GM23248 (cell line): ENCODE data around the gene JAGN1. TPM values are rescaled to one million over a fixed set of nuclear protein-coding genes. Genes with fewer than 3 reads are reported as not detected.
A peak's percentile ranks its signal among the peaks of the same experiment; 100 is the strongest.

Experiments
- DNase-seq: peaks from one replicate; pipeline ENCODE4 v3.0.0-alpha.2; 2015
- H2AFZ ChIP-seq: fragments of 200-600 bp; sonication (generic); 2 replicates; pipeline ENCODE4 v1.6.1; 2016; ENCODE audit warnings: antibody characterized with exemption
- H3F3A ChIP-seq: fragments of 200-600 bp; sonication (generic); 2 replicates; pipeline ENCODE4 v1.6.1; 2016; ENCODE audit warnings: mild to moderate bottlenecking, antibody characterized with exemption, mixed run types; ENCODE audit not compliant: insufficient read depth
- H3K27ac ChIP-seq: fragments of 200-600 bp; sonication (generic); 2 replicates; pipeline ENCODE4 v1.5.1; 2016; ENCODE audit warnings: mild to moderate bottlenecking
- H3K27me3 ChIP-seq: fragments of 200-600 bp; sonication (generic); replicated peaks from 2 replicates; pipeline ENCODE4 v1.6.1; 2016; ENCODE audit warnings: mild to moderate bottlenecking; ENCODE audit not compliant: insufficient read depth
- H3K36me3 ChIP-seq: fragments of 200-600 bp; sonication (generic); 2 replicates; pipeline ENCODE4 v1.6.1; 2016; ENCODE audit warnings: low read depth, mild to moderate bottlenecking
- H3K4me1 ChIP-seq: fragments of 200-600 bp; sonication (generic); 2 replicates; pipeline ENCODE4 v1.6.1; 2016; ENCODE audit warnings: mild to moderate bottlenecking; ENCODE audit not compliant: insufficient read depth
- H3K4me2 ChIP-seq: fragments of 200-600 bp; sonication (generic); one replicate; pipeline ENCODE4 v1.6.1; 2016; ENCODE audit warnings: mild to moderate bottlenecking; ENCODE audit not compliant: unreplicated experiment
- H3K4me3 ChIP-seq: fragments of 200-600 bp; sonication (generic); 2 replicates; pipeline ENCODE4 v1.5.1; 2016; ENCODE audit warnings: mild to moderate bottlenecking
- H3K79me2 ChIP-seq: fragments of 200-600 bp; sonication (generic); 2 replicates; pipeline ENCODE4 v1.6.1; 2016; ENCODE audit warnings: mild to moderate bottlenecking; ENCODE audit not compliant: insufficient read depth
- H3K9ac ChIP-seq: fragments of 200-600 bp; sonication (generic); 2 replicates; pipeline ENCODE4 v1.6.1; 2016; ENCODE audit warnings: mild to moderate bottlenecking
- H3K9me2 ChIP-seq: fragments of 200-600 bp; sonication (generic); 2 replicates; pipeline ENCODE4 v1.6.1; 2016; ENCODE audit warnings: mixed run types, mild to moderate bottlenecking, moderate library complexity; ENCODE audit not compliant: insufficient read depth
- H3K9me3 ChIP-seq: fragments of 200-600 bp; sonication (generic); one replicate; pipeline ENCODE4 v1.6.1; 2017; ENCODE audit warnings: low read depth
- H4K20me1 ChIP-seq: fragments of 200-600 bp; sonication (generic); 2 replicates; pipeline ENCODE4 v1.6.0; 2016; ENCODE audit not compliant: insufficient read depth
- EZH2 ChIP-seq: fragments of 200-600 bp; sonication (generic); IDR thresholded peaks from 2 replicates; pipeline ENCODE4 v1.6.1; 2018; ENCODE audit warnings: antibody characterized with exemption, mild to moderate bottlenecking; ENCODE audit not compliant: insufficient read depth, poor library complexity, severe bottlenecking
- EZH2phosphoT487 ChIP-seq: fragments of 200-600 bp; sonication (generic); IDR thresholded peaks from 2 replicates; pipeline ENCODE4 v1.6.1; 2018; ENCODE audit warnings: antibody characterized with exemption, moderate library complexity, mild to moderate bottlenecking, low read depth; ENCODE audit not compliant: insufficient read depth
- WGBS, 2 experiments: methylation state at CpG; one replicate each; pipeline ENCODE4 v1.1.6; 2015 to 2017; ENCODE audit warnings: low lambda C conversion rate in 2 of 2, low coverage in 1 of 2; ENCODE audit errors: missing lambda C conversion rate in 2 of 2; 5-methylcytosine and 5-hydroxymethylcytosine counted together
- in situ Hi-C: fragments of 300-500 bp; cut with MboI; formaldehyde crosslinking; loops from 2 replicates; pipeline ENCODE4 v1.15.0; 2020
- polyA plus RNA-seq: library from polyadenylated mRNA; unstranded; fragments of >200 nt; fragmentation: Nextera tagmentation; extraction: Ambion mirVana; gene quantifications from 2 replicates; pipeline ENCODE4 v1.2.1, GENCODE V29; 2016
- total RNA-seq: library from RNA; depleted of rRNA; stranded (reverse); fragments of >200 nt; shearing (Covaris generic); gene quantifications from 2 replicates; pipeline ENCODE4 v1.2.3, GENCODE V29; 2014

Gene JAGN1
- total and polyA plus RNA-seq, 2 experiments from 2014 or later = 35.7 to 45.3 TPM

DNA sequence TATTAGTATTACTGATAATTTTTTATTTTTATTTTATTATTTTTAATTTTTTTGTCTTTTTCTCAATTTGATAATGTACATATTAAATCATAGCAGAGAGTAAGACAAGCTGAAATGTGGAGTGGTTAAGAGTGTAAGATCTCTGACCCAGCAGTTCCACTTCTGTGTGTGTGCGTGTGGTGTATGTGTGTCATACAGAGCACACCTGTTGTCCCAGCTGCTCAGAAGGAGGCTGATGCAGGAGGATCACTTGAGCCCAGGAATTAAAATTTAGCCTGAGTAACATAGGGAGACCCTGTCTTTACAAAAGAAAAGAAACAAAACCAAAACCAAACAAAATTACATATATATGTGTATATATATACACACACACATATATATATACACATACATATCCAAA, 9.0 kb upstream of the JAGN1 start:
- no peak for DNase-seq
- H3K79me2 ChIP-seq = no peaks in the 10 kb centered on the region
- 83 to 95% methylated on average over 1 of the region's 1 CpG for WGBS, 2 experiments

DNA sequence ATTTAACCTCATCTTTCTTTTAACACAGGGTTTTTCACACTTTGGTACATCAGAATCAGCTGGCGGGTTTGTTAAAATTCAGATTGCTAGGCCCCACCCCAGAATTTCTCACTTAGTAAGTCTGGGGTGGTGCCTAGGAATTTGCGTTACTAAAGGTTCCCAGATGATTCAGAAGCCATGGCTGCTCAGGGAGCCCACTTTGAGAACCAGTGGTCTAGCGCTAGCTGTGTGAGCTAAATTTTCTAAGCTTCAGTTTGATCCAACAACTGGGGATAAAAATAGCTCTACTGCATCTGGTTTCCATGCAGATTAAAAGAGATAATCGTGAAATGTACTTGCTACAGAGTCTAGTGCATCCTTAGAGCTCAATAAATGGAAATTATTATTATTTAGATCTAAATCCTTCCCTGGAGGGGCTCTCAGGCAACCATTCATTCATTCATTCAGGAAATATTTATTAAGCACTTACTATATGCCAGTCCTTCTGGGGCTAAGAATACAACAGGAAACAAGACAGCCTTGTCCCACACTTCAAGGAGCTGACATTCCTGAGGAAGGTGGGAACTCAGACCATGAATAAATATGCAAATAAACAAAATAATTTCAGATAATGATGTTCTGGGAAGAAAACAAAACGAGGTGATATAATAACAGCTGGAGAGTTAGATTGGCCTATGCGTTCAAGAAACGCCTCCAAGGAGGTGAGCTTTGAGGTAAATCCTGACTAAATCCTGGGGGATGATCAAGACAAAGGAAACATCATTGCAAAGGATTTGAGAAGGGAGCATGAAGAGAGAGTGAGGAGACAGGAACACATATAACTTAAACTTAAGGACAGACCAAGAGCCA, 6.5 kb upstream of the JAGN1 start:
- Histone ChIP-seq H3K9me2 (no peaks in the 10 kb centered on the region), H3K27ac (peak overlapping the region; percentile 77), H3K9ac (peak overlapping the region; percentile 40), H3K36me3 (no peaks in the 10 kb centered on the region), H2AFZ (peak overlapping the region; percentile 43), H3K4me2 (peak overlapping the region; percentile 74), H3K79me2 (no peaks in the 10 kb centered on the region), H3F3A (peaks cover 15% of the 10 kb centered on the region), H3K27me3 (no peaks in the 10 kb centered on the region), H3K4me3 (peak overlapping the region; percentile 22; the same call in 1 of the 2 replicates), H3K9me3 (no peaks in the 10 kb centered on the region), H3K4me1 (peaks cover 15% of the 10 kb centered on the region), H4K20me1 (no peaks in the 10 kb centered on the region)
- WGBS, 2 experiments = 46 to 48% methylated on average over 7 of the region's 7 CpGs
- TF ChIP-seq EZH2 (no peak), EZH2phosphoT487 (no peak)
- in situ Hi-C loops = no loop called here
- DNase-seq = peak; percentile 82

More for the DNA sequence above, 9.0 kb upstream of the JAGN1 start:
- H3K27me3 ChIP-seq = no peaks in the 10 kb centered on the region
- no peak overlapping the region for H3K4me2 ChIP-seq
- H3K9me3 ChIP-seq = no peaks in the 10 kb centered on the region
- peaks cover 15% of the 10 kb centered on the region for H3F3A ChIP-seq
- TF ChIP-seq EZH2phosphoT487 (no peak), EZH2 (no peak)
- no peak overlapping the region for H3K4me3 ChIP-seq
- in situ Hi-C loops = no loop called here
- H2AFZ ChIP-seq = no peak overlapping the region
- peaks cover 15% of the 10 kb centered on the region for H3K4me1 ChIP-seq
- no peaks in the 10 kb centered on the region for H3K36me3 ChIP-seq
- H3K9me2 ChIP-seq = no peaks in the 10 kb centered on the region
- no peak overlapping the region for H3K9ac ChIP-seq
- no peak overlapping the region for H3K27ac ChIP-seq
- H4K20me1 ChIP-seq = no peaks in the 10 kb centered on the region

DNA sequence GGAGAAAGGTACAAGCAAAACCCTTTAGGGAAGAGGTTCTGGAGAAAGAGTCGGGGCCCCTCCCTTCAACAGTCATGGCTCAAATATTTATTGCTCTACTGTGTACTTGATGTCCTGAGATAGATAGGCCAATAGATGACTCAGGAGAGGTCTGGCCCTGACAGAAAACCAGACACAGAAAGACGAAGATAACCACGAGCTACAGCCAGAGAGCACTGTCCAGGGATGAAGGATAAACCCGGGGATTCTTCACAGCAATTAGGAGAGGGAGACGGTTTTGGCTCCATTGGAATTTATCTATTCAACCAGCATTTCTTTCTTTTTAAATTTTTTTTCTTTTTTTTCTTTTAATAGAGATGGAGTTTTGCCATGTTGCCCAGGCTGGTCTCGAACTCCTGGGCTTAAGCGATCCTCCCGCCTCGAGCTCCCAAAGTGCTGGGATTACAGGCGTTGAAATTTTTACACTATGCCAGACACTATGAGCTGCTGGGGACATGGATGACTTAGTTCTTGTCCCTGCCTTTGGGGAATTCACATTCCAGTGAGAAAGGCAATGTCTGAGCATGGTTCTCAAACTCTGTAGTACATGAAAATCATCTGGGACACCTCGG, 5.8 kb upstream of the JAGN1 start:
- Histone ChIP-seq H3K4me3 (peak overlapping the region; percentile 22; the same call in 1 of the 2 replicates), H3K27me3 (no peaks in the 10 kb centered on the region), H3K9ac (peak overlapping the region; percentile 40), H3K4me1 (peaks cover 15% of the 10 kb centered on the region), H3K4me2 (peak overlapping the region; percentile 74), H3F3A (peaks cover 15% of the 10 kb centered on the region), H3K9me3 (no peaks in the 10 kb centered on the region), H3K9me2 (no peaks in the 10 kb centered on the region), H3K79me2 (no peaks in the 10 kb centered on the region), H3K27ac (peak overlapping the region; percentile 77), H3K36me3 (no peaks in the 10 kb centered on the region), H4K20me1 (no peaks in the 10 kb centered on the region), H2AFZ (peak overlapping the region; percentile 43)
- 15 to 16% methylated on average over 11 of the region's 11 CpGs for WGBS, 2 experiments
- DNase-seq = peak; percentile 89
- in situ Hi-C loops = no loop called here
- no peak for TF ChIP-seq EZH2phosphoT487

GRCh38 chr3:9886328-9886727, 4.1 kb upstream of the JAGN1 start:
- Histone ChIP-seq H3K9me3 (no peaks in the 10 kb centered on the region), H2AFZ (no peak overlapping the region), H3F3A (peaks cover 20% of the 10 kb centered on the region), H3K4me3 (no peak overlapping the region), H3K4me1 (peaks cover 15% of the 10 kb centered on the region), H4K20me1 (no peaks in the 10 kb centered on the region), H3K27me3 (no peaks in the 10 kb centered on the region), H3K9me2 (no peaks in the 10 kb centered on the region), H3K79me2 (peaks cover 9% of the 10 kb centered on the region), H3K9ac (no peak overlapping the region), H3K36me3 (no peaks in the 10 kb centered on the region), H3K27ac (no peak overlapping the region), H3K4me2 (no peak overlapping the region)
- DNase-seq = no peak
- no peak for TF ChIP-seq EZH2phosphoT487
- no peak for TF ChIP-seq EZH2
- in situ Hi-C loops = no loop called here
